Activated CD8-positive, alpha-beta memory T cell treated with anti-CD3 and anti-CD28 coated beads, Interleukin-2, amount 10 ng/mL, durations not matched to agents 7 days and 5 days (primary cell): ENCODE measurements around the gene SLC35G2. TPM values are rescaled to one million over a fixed set of nuclear protein-coding genes. Genes with fewer than 3 reads are reported as not detected.

Experiments
- ATAC-seq: fragments of 150-1000 bp; cut with Tn5 transposase; one replicate; pipeline ENCODE4 v1.10.0; 2021; ENCODE audit warnings: moderate library complexity
- CTCF ChIA-PET: fragments of 350-600 bp; sonication (Branson Sonifier 250); formaldehyde crosslinking; loops from one replicate; lab custom pipeline; 2021; ENCODE audit warnings: antibody characterized with exemption; lab: Charles Lee
- DNase-seq: peaks from one replicate; pipeline ENCODE4 v3.0.0-alpha.2; 2020
- H3K27ac Mint-ChIP-seq: one replicate; pipeline ENCODE4 v1.8.0; 2021; ENCODE audit warnings: mild to moderate bottlenecking, mixed read lengths
- H3K27me3 Mint-ChIP-seq: one replicate; pipeline ENCODE4 v1.8.0; 2021; ENCODE audit warnings: mixed read lengths
- H3K36me3 Mint-ChIP-seq: one replicate; pipeline ENCODE4 v1.8.0; 2021; ENCODE audit warnings: mild to moderate bottlenecking, mixed read lengths
- H3K4me1 Mint-ChIP-seq: one replicate; pipeline ENCODE4 v1.8.0; 2021; ENCODE audit warnings: mixed read lengths
- H3K4me3 Mint-ChIP-seq: one replicate; pipeline ENCODE4 v1.8.0; 2021; ENCODE audit warnings: mild to moderate bottlenecking, moderate library complexity, mixed read lengths
- H3K9me3 Mint-ChIP-seq: one replicate; pipeline ENCODE4 v1.8.0; 2022; ENCODE audit warnings: low read depth, mixed read lengths
- total RNA-seq, 2 experiments: library from RNA; stranded (reverse); gene quantifications; one replicate each; pipeline ENCODE4 v1.2.3, GENCODE V29; 2021

The SLC35G2 gene
- total RNA-seq, 2 experiments from 2014 or later: 1.1 to 1.6 TPM

- CTCF ChIA-PET: interaction anchor here (1.3 kb wide), 1 partner anchor 20 kb away, joined by 3 read pairs; the partner anchor contains the start of gene SLC35G2
- H3K27ac Mint-ChIP-seq: peak overlapping the region; percentile 58
- peaks cover 21% of the 10 kb centered on the region for H3K36me3 Mint-ChIP-seq
- no peaks in the 10 kb centered on the region for H3K27me3 Mint-ChIP-seq
- no peaks in the 10 kb centered on the region for H3K9me3 Mint-ChIP-seq
- DNase-seq: no peak
- H3K4me1 Mint-ChIP-seq: peaks cover 30% of the 10 kb centered on the region
- ATAC-seq: peak; percentile 49
- no peak overlapping the region for H3K4me3 Mint-ChIP-seq
Measured at GRCh38 chr3:136838641-136839555, 20.0 kb downstream of the SLC35G2 start.

- Mint-ChIP-seq H3K4me3 (no peak overlapping the region), H3K4me1 (peaks cover 30% of the 10 kb centered on the region), H3K9me3 (no peaks in the 10 kb centered on the region), H3K27ac (peak overlapping the region; percentile 58), H3K27me3 (no peaks in the 10 kb centered on the region), H3K36me3 (peaks cover 21% of the 10 kb centered on the region)
- CTCF ChIA-PET: interaction anchor here (1.2 to 1.3 kb wide), 2 partner anchors 21 to 22 kb away, joined by 3 to 5 read pairs; partner anchors contain the start of genes NCK1 and SLC35G2
- DNase-seq (no peak), ATAC-seq (peak; percentile 23)
Measured at GRCh38 chr3:136839556-136839931, 20.6 kb downstream of the SLC35G2 start.

GRCh38 chr3:136840252-136840651 is 21.3 kb downstream of the SLC35G2 start:
- Mint-ChIP-seq H3K36me3 (peaks cover 26% of the 10 kb centered on the region), H3K4me1 (peaks cover 30% of the 10 kb centered on the region), H3K9me3 (no peaks in the 10 kb centered on the region), H3K27me3 (no peaks in the 10 kb centered on the region), H3K4me3 (no peak overlapping the region), H3K27ac (no peak overlapping the region)
- ATAC-seq: no peak
- no peak for DNase-seq
- CTCF ChIA-PET: interaction anchor here (0.6 to 1.2 kb wide), 2 partner anchors 22 to 69 kb away, joined by 3 to 5 read pairs; partner anchors contain the start of gene NCK1

GRCh38 chr3:136842294-136842693 is 23.4 kb downstream of the SLC35G2 start:
- Mint-ChIP-seq H3K27ac (no peak overlapping the region), H3K9me3 (no peaks in the 10 kb centered on the region), H3K27me3 (no peaks in the 10 kb centered on the region), H3K36me3 (peaks cover 34% of the 10 kb centered on the region), H3K4me1 (peaks cover 27% of the 10 kb centered on the region), H3K4me3 (no peak overlapping the region)
- DNase-seq: no peak
- ATAC-seq: no peak
- CTCF ChIA-PET: interaction anchor here (0.6 to 2.4 kb wide), 2 partner anchors 9 to 90 kb away, joined by 3 to 8 read pairs; partner anchors contain the start of gene STAG1

GRCh38 chr3:136844724-136845123 is 25.8 kb downstream of the SLC35G2 start:
- ATAC-seq (no peak), DNase-seq (no peak)
- Mint-ChIP-seq H3K27ac (no peak overlapping the region), H3K9me3 (no peaks in the 10 kb centered on the region), H3K36me3 (peaks cover 28% of the 10 kb centered on the region), H3K4me1 (peaks cover 11% of the 10 kb centered on the region), H3K4me3 (no peak overlapping the region), H3K27me3 (no peaks in the 10 kb centered on the region)
- CTCF ChIA-PET: interaction anchor here (1.6 kb wide), 1 partner anchor 30 kb away, joined by 4 read pairs; no protein-coding TSS in a partner anchor

- no peak for DNase-seq
- Mint-ChIP-seq H3K36me3 (peaks cover 34% of the 10 kb centered on the region), H3K9me3 (no peaks in the 10 kb centered on the region), H3K4me3 (no peak overlapping the region), H3K27ac (no peak overlapping the region), H3K27me3 (no peaks in the 10 kb centered on the region), H3K4me1 (peaks cover 10% of the 10 kb centered on the region)
- ATAC-seq: no peak
- CTCF ChIA-PET: no interaction called here
Measured at GRCh38 chr3:136852180-136852579, 33.3 kb downstream of the SLC35G2 start.

- Mint-ChIP-seq H3K36me3 (peaks cover 39% of the 10 kb centered on the region), H3K9me3 (no peaks in the 10 kb centered on the region), H3K27ac (no peak overlapping the region), H3K4me1 (peaks cover 32% of the 10 kb centered on the region), H3K4me3 (no peak overlapping the region), H3K27me3 (no peaks in the 10 kb centered on the region)
- CTCF ChIA-PET: no interaction called here
- ATAC-seq: no peak
- DNase-seq: no peak
Measured at GRCh38 chr3:136856665-136857064, 37.7 kb downstream of the SLC35G2 start.

- Mint-ChIP-seq H3K27me3 (no peaks in the 10 kb centered on the region), H3K36me3 (peaks cover 39% of the 10 kb centered on the region), H3K27ac (no peak overlapping the region), H3K4me1 (peaks cover 36% of the 10 kb centered on the region), H3K4me3 (no peak overlapping the region), H3K9me3 (no peaks in the 10 kb centered on the region)
- ATAC-seq: no peak
- CTCF ChIA-PET: interaction anchor here (0.9 kb wide), 1 partner anchor 156 kb away, joined by 3 read pairs; no protein-coding TSS in a partner anchor
- no peak for DNase-seq
Measured at GRCh38 chr3:136858381-136858780, 39.5 kb downstream of the SLC35G2 start.

GRCh38 chr3:136860541-136860940 is 41.6 kb downstream of the SLC35G2 start:
- Mint-ChIP-seq H3K4me3 (peak overlapping the region; percentile 97), H3K27ac (peak overlapping the region; percentile 90), H3K27me3 (no peaks in the 10 kb centered on the region), H3K4me1 (peaks cover 42% of the 10 kb centered on the region), H3K36me3 (peaks cover 32% of the 10 kb centered on the region), H3K9me3 (no peaks in the 10 kb centered on the region)
- DNase-seq: no peak
- CTCF ChIA-PET: interaction anchor here (1.3 to 2.9 kb wide), 6 partner anchors 24 to 665 kb away, joined by 3 to 30 read pairs (median 6); partner anchors contain the start of genes MSL2 and STAG1
- ATAC-seq: no peak

- H3K36me3 Mint-ChIP-seq: peaks cover 25% of the 10 kb centered on the region
- CTCF ChIA-PET: interaction anchor here (1.0 to 2.9 kb wide), 14 partner anchors 8 to 666 kb away, joined by 3 to 30 read pairs (median 4); partner anchors contain the start of genes MSL2 and STAG1
- peaks cover 45% of the 10 kb centered on the region for H3K4me1 Mint-ChIP-seq
- ATAC-seq: peak; percentile 98
- no peaks in the 10 kb centered on the region for H3K27me3 Mint-ChIP-seq
- no peaks in the 10 kb centered on the region for H3K9me3 Mint-ChIP-seq
- DNase-seq: peak; percentile 99
- peak within 1 kb of the TSS; percentile 90 for H3K27ac Mint-ChIP-seq
- peak within 1 kb of the TSS; percentile 97 for H3K4me3 Mint-ChIP-seq
Measured at GRCh38 chr3:136861890-136862616, 43.1 kb downstream of the SLC35G2 start, which contains the start of gene NCK1. TSS of gene NCK1 (plus strand) at chr3:136862208. CDS start at chr3:136928002, 65,794 bp downstream.

- H3K36me3 Mint-ChIP-seq: peaks cover 27% of the 10 kb centered on the region
- DNase-seq: peak; percentile 63
- peaks cover 47% of the 10 kb centered on the region for H3K4me1 Mint-ChIP-seq
- no peaks in the 10 kb centered on the region for H3K27me3 Mint-ChIP-seq
- CTCF ChIA-PET: interaction anchor here (0.6 to 2.9 kb wide), 11 partner anchors 55 to 704 kb away, joined by 3 to 30 read pairs (median 4); partner anchors contain the start of gene STAG1
- H3K27ac Mint-ChIP-seq: peak overlapping the region; percentile 90
- H3K9me3 Mint-ChIP-seq: no peaks in the 10 kb centered on the region
- H3K4me3 Mint-ChIP-seq: peak overlapping the region; percentile 97
- ATAC-seq: peak; percentile 6
Measured at GRCh38 chr3:136862617-136863322, 43.8 kb downstream of the SLC35G2 start.

GRCh38 chr3:136869282-136869681 is 50.4 kb downstream of the SLC35G2 start:
- CTCF ChIA-PET: no interaction called here
- no peak for DNase-seq
- ATAC-seq: no peak
- Mint-ChIP-seq H3K36me3 (peaks cover 63% of the 10 kb centered on the region), H3K27ac (no peak overlapping the region), H3K4me3 (no peak overlapping the region), H3K27me3 (no peaks in the 10 kb centered on the region), H3K4me1 (peaks cover 34% of the 10 kb centered on the region), H3K9me3 (peaks cover 15% of the 10 kb centered on the region)
